ENCODE data around the gene CTNNA2. TPM values are rescaled to one million over a fixed set of nuclear protein-coding genes. Genes with fewer than 3 reads are reported as not detected.

Gene CTNNA2
- polyA plus RNA-seq, 1 of the 3 experiments (the other 2 are of a cell fraction): 0.30 TPM

DNA sequence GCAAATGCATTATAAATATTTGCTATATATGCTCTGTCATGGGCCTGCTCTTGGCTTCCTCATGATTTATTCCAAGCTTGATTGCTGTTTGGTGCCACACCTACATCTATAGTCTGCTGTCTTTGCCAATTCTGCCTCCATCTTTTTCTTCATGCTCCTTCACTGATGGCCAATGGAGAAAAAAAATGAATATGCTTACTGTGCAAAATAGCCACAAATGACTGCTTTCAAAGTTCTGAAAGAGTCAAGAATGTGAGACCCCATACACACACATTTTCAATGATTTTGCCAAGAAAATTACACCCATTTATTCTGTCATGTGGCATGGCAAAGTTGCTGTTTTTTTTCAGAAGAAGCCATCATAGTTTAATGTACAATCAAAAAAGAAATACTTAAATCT is 1097.3 kb downstream of the CTNNA2 start:
- Histone ChIP-seq H3K4me3 (ENCODE audit: low read depth in 2 of 2, low read length in 1 of 2) (no peak overlapping the region), H3K4me2 (no peak overlapping the region), H3K9ac (no peak overlapping the region), H4K20me1 (ENCODE audit: insufficient read depth) (no peaks in the 10 kb centered on the region), H3K79me2 (ENCODE audit: insufficient read depth) (no peaks in the 10 kb centered on the region), H3K9me2 (no peaks in the 10 kb centered on the region), H3K36me3 (replicated peaks in 1 of 2; ENCODE audit: control insufficient read depth in 1 of 2, insufficient read depth in 2 of 2, low read length in 1 of 2) (no peaks in the 10 kb centered on the region), H3K4me1 (ENCODE audit: control insufficient read depth in 1 of 2, insufficient read depth in 2 of 2, low read depth in 1 of 2, low read length in 1 of 2) (no peaks in the 10 kb centered on the region), H3K27me3 (ENCODE audit: insufficient read depth) (no peaks in the 10 kb centered on the region), H3K27ac (ENCODE audit: low read depth in 2 of 2, low read length in 1 of 2) (no peak overlapping the region), H3F3A (replicated peaks; ENCODE audit: insufficient read depth) (no peaks in the 10 kb centered on the region), H2AFZ (ENCODE audit: low read depth) (no peak overlapping the region), H3K9me3 (no peaks in the 10 kb centered on the region)
- ChIA-PET POLR2A (no interaction called here), CTCF (no interaction called here)
- DNase-seq: no peak
- no peak for TF ChIP-seq YY1 (IDR thresholded peaks at IDR 0.05; ENCODE audit: low read depth)

- no peaks in the 10 kb centered on the region for H3K27me3 ChIP-seq (ENCODE audit: insufficient read depth)
- no peak overlapping the region for H3K4me2 ChIP-seq
- no peaks in the 10 kb centered on the region for H3K79me2 ChIP-seq (ENCODE audit: insufficient read depth)
- H3K9me2 ChIP-seq: no peaks in the 10 kb centered on the region
- no peaks in the 10 kb centered on the region for H3K4me1 ChIP-seq (ENCODE audit: control insufficient read depth in 1 of 2, insufficient read depth in 2 of 2, low read depth in 1 of 2, low read length in 1 of 2)
- no peak overlapping the region for H3K27ac ChIP-seq (ENCODE audit: low read depth in 2 of 2, low read length in 1 of 2)
- no peaks in the 10 kb centered on the region for H4K20me1 ChIP-seq (ENCODE audit: insufficient read depth)
- CTCF ChIA-PET: no interaction called here
- no peak overlapping the region for H3K4me3 ChIP-seq (ENCODE audit: low read depth in 2 of 2, low read length in 1 of 2)
- H3K36me3 ChIP-seq (replicated peaks in 1 of 2; ENCODE audit: control insufficient read depth in 1 of 2, insufficient read depth in 2 of 2, low read length in 1 of 2): no peaks in the 10 kb centered on the region
- TF ChIP-seq, protein P1, sequence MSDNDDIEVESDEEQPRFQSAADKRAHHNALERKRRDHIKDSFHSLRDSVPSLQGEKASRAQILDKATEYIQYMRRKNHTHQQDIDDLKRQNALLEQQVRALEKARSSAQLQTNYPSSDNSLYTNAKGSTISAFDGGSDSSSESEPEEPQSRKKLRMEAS (IDR thresholded peaks at IDR 0.05; ENCODE audit: low read depth): no peak
- TF ChIP-seq EZH2phosphoT487 (IDR thresholded peaks at IDR 0.05; ENCODE audit: borderline replicate concordance, low read depth) (no peak), MEF2A (IDR thresholded peaks at IDR 0.05; ENCODE audit: borderline replicate concordance, low read depth) (no peak), FOXJ3 (CRISPR knock-in tag; IDR thresholded peaks at IDR 0.05) (no peak), USF1 (IDR thresholded peaks at IDR 0.05; ENCODE audit: borderline replicate concordance, low read depth) (no peak), USF2 (IDR thresholded peaks at IDR 0.05; ENCODE audit: borderline replicate concordance, low read depth, low read length) (no peak), FOSL2 (IDR thresholded peaks at IDR 0.05; ENCODE audit: borderline replicate concordance, low read depth) (no peak), YY1 (IDR thresholded peaks at IDR 0.05; ENCODE audit: low read depth) (no peak), RFX5 (IDR thresholded peaks at IDR 0.05; ENCODE audit: low read length) (no peak), NRF1 (IDR thresholded peaks at IDR 0.05; ENCODE audit: low read depth, low read length) (no peak), EP300 (IDR thresholded peaks at IDR 0.05; ENCODE audit: borderline replicate concordance in 1 of 2, low read depth in 1 of 2, low read length in 1 of 2) (no peak), TCF12 (IDR thresholded peaks at IDR 0.05) (no peak), ELF1 (IDR thresholded peaks at IDR 0.05) (no peak), TAF1 (IDR thresholded peaks at IDR 0.05; ENCODE audit: borderline replicate concordance, low read depth, low read length) (no peak), NFIC (IDR thresholded peaks at IDR 0.05; ENCODE audit: borderline replicate concordance) (no peak), GABPA (IDR thresholded peaks at IDR 0.05; ENCODE audit: low read depth) (no peak), RXRA (IDR thresholded peaks at IDR 0.05; ENCODE audit: borderline replicate concordance, low read depth) (no peak), RCOR1 (IDR thresholded peaks at IDR 0.05; ENCODE audit: low read length) (no peak)
- TF ChIP-seq, protein P2, sequence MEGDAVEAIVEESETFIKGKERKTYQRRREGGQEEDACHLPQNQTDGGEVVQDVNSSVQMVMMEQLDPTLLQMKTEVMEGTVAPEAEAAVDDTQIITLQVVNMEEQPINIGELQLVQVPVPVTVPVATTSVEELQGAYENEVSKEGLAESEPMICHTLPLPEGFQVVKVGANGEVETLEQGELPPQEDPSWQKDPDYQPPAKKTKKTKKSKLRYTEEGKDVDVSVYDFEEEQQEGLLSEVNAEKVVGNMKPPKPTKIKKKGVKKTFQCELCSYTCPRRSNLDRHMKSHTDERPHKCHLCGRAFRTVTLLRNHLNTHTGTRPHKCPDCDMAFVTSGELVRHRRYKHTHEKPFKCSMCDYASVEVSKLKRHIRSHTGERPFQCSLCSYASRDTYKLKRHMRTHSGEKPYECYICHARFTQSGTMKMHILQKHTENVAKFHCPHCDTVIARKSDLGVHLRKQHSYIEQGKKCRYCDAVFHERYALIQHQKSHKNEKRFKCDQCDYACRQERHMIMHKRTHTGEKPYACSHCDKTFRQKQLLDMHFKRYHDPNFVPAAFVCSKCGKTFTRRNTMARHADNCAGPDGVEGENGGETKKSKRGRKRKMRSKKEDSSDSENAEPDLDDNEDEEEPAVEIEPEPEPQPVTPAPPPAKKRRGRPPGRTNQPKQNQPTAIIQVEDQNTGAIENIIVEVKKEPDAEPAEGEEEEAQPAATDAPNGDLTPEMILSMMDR (IDR thresholded peaks at IDR 0.05): no peak
- TF ChIP-seq, protein P3, sequence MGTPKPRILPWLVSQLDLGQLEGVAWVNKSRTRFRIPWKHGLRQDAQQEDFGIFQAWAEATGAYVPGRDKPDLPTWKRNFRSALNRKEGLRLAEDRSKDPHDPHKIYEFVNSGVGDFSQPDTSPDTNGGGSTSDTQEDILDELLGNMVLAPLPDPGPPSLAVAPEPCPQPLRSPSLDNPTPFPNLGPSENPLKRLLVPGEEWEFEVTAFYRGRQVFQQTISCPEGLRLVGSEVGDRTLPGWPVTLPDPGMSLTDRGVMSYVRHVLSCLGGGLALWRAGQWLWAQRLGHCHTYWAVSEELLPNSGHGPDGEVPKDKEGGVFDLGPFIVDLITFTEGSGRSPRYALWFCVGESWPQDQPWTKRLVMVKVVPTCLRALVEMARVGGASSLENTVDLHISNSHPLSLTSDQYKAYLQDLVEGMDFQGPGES (IDR thresholded peaks at IDR 0.05; ENCODE audit: low read depth, low read length): no peak
- H3K9ac ChIP-seq: no peak overlapping the region
- 17% methylated on average over 3 of the region's 3 CpGs for WGBS (ENCODE audit: low lambda C conversion rate)
- no peaks in the 10 kb centered on the region for H3F3A ChIP-seq (replicated peaks; ENCODE audit: insufficient read depth)
- no peaks in the 10 kb centered on the region for H3K9me3 ChIP-seq
- POLR2A ChIA-PET: no interaction called here
- no peak for DNase-seq
- no peak overlapping the region for H2AFZ ChIP-seq (ENCODE audit: low read depth)
Measured at GRCh38 chr2:80621656-80622055, 1108.8 kb downstream of the CTNNA2 start.

Data from SK-N-SH (cell line).